Stomach smooth muscle (tissue), 2 donors: ENCODE data around the gene NPC2.
"Not testable (repeated sequence)": the region's sequence is repeated elsewhere in the genome, so short reads cannot be mapped to it uniquely, and the experiment has no call there.

Experiments
- H3K27ac ChIP-seq: one replicate; pipeline ENCODE4 v1.7.0; 2013; ENCODE audit warnings: mild to moderate bottlenecking, low read length, inconsistent platforms
- H3K27me3 ChIP-seq, 2 donors: one replicate each; pipeline ENCODE4 v1.7.0; 2013; ENCODE audit warnings: low read length in 2 of 2; ENCODE audit not compliant: insufficient read depth in 2 of 2, control insufficient read depth in 1 of 2
- H3K36me3 ChIP-seq, 2 donors: one replicate each; pipeline ENCODE4 v1.7.0; 2013; ENCODE audit warnings: low read length in 2 of 2; ENCODE audit not compliant: control insufficient read depth in 2 of 2, insufficient read depth in 2 of 2
- H3K4me1 ChIP-seq: one replicate; pipeline ENCODE4 v1.7.0; 2013; ENCODE audit warnings: low read length; ENCODE audit not compliant: control insufficient read depth, insufficient read depth
- H3K4me3 ChIP-seq, 2 donors: one replicate each; pipeline ENCODE4 v1.7.0; 2013; ENCODE audit warnings: low read length in 2 of 2
- H3K9ac ChIP-seq, 2 donors: one replicate each; pipeline ENCODE4 v1.7.0; 2013; ENCODE audit warnings: low read length in 2 of 2, mild to moderate bottlenecking in 1 of 2
- H3K9me3 ChIP-seq, 2 donors: one replicate each; pipeline ENCODE4 v1.7.0; 2013; ENCODE audit warnings: low read length in 2 of 2; ENCODE audit not compliant: control insufficient read depth in 2 of 2
- donor health status: healthy.
- donor health status: Pancreatic carcinoma.

Gene NPC2

DNA sequence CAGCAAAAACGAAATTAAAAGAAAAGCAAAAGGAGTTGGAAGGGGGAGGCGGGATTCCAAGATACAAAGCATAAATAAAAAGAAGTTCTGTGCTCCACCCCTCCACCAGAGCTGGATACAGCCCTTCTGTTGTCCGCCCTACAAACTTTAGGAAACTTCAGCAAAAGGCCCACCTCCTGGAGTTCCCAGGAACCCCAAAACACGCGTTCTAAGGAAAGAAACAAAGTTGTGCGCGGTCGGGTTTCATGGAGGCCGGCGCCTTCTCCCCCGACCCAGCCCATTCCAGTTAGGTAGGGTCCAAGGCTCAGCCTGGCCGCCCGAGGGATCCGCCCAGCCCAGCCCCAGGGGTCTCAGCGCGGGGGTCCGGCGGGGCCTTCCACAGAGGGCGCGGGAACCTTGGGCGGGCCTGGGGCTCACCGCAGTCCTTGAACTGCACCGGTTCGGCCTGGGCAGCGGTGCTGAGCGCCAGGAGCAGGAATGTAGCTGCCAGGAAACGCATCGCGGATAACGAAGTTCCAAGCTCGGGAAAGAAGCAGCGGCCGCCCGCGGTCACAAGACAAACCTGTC lies at the start of gene NPC2:
NPC2 (minus strand) TSS at position 530 of the 567 bp plus-strand sequence; CDS start at position 499, 31 bp downstream.
- H3K4me1 ChIP-seq, result peaks cover 10% of the 10 kb centered on the region
- H3K9me3 ChIP-seq, result no peaks in the 10 kb centered on the region
- H3K27me3 ChIP-seq, result no peaks in the 10 kb centered on the region
- peak within 1 kb of the TSS; percentile 85 for H3K27ac ChIP-seq
- H3K9ac ChIP-seq, result peak within 1 kb of the TSS; percentile 97 to 98
- peak within 1 kb of the TSS; percentile 95 for H3K4me3 ChIP-seq
- peaks cover 0 to 7% of the 10 kb centered on the region in 2 donors for H3K36me3 ChIP-seq

DNA sequence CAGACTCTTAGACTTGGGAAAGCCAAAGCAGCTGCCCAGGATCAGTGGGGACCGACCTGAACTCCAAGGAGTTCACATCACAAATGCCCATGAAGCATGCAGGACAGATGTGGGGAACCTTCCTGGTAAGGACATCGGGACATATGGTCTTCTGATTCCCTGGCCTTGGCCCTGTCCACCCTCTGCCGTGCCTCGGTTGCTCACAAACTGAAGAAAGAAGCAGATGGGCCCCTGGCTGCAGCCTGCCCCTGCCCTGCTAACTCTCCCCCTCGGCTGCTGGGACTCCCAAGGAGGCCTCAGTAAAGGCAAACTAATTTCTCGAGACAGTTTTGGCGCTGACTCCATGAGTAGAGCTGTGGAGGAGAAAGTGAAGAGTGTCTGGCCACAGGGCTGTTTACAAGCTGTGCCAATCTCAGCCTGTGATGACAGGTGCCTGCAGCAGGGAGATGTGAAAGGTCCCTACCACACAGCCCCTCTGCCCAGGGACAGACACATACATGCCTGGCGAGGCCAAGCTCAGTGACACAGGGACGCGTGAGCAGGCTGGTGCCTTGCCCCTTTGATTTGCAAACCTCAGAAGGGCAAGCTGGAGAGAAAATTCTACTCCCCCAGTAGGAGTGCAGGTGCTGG lies 49.1 kb upstream of the NPC2 start:
- Histone ChIP-seq H3K27me3 (no peaks in the 10 kb centered on the region), H3K4me1 (peaks cover 6% of the 10 kb centered on the region), H3K27ac (no peak overlapping the region), H3K9ac (no peak overlapping the region), H3K9me3 (no peaks in the 10 kb centered on the region), H3K36me3 (no peaks in the 10 kb centered on the region), H3K4me3 (no peak overlapping the region)

DNA sequence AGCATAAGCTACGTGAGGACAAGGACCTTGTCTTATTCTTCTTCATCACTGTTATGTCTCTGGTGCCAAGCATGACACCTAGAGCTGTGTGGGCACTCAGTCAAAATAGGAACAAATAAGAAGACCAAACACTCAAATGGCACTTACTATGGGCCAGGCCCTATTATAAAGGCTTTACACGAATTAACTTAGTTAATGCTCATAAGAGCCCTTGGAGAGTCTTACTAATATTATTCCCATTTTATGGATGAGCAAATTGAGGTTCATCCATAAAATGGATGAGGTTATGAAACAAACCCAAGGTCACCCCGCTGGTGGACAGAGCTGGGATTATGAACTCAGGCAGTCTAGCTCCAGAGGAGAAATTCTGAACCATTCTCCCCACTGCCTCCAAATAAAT lies 48.1 kb upstream of the NPC2 start:
- H3K9me3 ChIP-seq, result no peaks in the 10 kb centered on the region
- no peak overlapping the region for H3K4me3 ChIP-seq
- H3K27me3 ChIP-seq, result no peaks in the 10 kb centered on the region
- H3K4me1 ChIP-seq, result no peaks in the 10 kb centered on the region
- no peak overlapping the region for H3K27ac ChIP-seq
- no peaks in the 10 kb centered on the region for H3K36me3 ChIP-seq
- no peak overlapping the region for H3K9ac ChIP-seq

GRCh38 chr14:74539503-74539902 lies 46.4 kb upstream of the NPC2 start:
- H3K9me3 ChIP-seq, result no peaks in the 10 kb centered on the region
- H3K27me3 ChIP-seq, result no peaks in the 10 kb centered on the region
- H3K36me3 ChIP-seq, result no peaks in the 10 kb centered on the region
- no peaks in the 10 kb centered on the region for H3K4me1 ChIP-seq
- H3K27ac ChIP-seq, result no peak overlapping the region
- H3K4me3 ChIP-seq, result no peak overlapping the region
- H3K9ac ChIP-seq, result no peak overlapping the region

GRCh38 chr14:74538411-74539391 lies 45.6 kb upstream of the NPC2 start:
- H3K4me1 ChIP-seq, result no peaks in the 10 kb centered on the region
- H3K36me3 ChIP-seq, result no peaks in the 10 kb centered on the region
- H3K27ac ChIP-seq, result no peak overlapping the region

GRCh38 chr14:74536336-74536735 lies 43.2 kb upstream of the NPC2 start:
- not testable (repeated sequence) for H3K27me3 ChIP-seq, H3K27ac ChIP-seq, H3K9me3 ChIP-seq, H3K4me3 ChIP-seq, H3K36me3 ChIP-seq, H3K9ac ChIP-seq, H3K4me1 ChIP-seq

More at GRCh38 chr14:74538411-74539391, 45.6 kb upstream of the NPC2 start:
- Histone ChIP-seq H3K27me3 (no peaks in the 10 kb centered on the region), H3K9me3 (no peaks in the 10 kb centered on the region), H3K9ac (no peak overlapping the region), H3K4me3 (no peak overlapping the region)

GRCh38 chr14:74535756-74536325 lies 42.7 kb upstream of the NPC2 start:
- Histone ChIP-seq H3K4me3 (no peak overlapping the region), H3K4me1 (peaks cover 2% of the 10 kb centered on the region), H3K27ac (no peak overlapping the region), H3K9ac (no peak overlapping the region), H3K36me3 (no peaks in the 10 kb centered on the region), H3K9me3 (no peaks in the 10 kb centered on the region), H3K27me3 (no peaks in the 10 kb centered on the region)

DNA sequence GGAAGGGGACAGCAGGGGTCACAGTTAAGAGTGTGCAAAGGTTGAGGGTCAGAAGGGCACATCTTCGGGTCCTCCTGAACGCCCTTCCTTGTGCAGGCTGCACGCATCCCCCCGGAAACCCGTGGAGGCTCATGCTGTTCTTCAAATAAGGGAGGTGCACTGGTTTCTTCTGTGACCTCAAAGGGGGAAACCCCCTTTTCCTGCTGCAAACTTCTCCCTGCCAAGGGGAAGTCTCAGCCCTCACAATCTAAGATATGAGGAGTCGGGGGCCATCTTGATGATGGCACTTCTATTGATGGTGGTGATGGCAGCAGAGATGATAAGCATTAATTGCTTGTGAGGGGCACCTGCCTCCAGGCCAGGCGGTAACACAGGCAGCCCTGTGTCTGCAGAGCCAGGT lies 40.5 kb upstream of the NPC2 start:
- H3K27me3 ChIP-seq, result no peaks in the 10 kb centered on the region
- no peak overlapping the region for H3K9ac ChIP-seq
- peaks cover 2% of the 10 kb centered on the region for H3K4me1 ChIP-seq
- no peaks in the 10 kb centered on the region for H3K9me3 ChIP-seq
- no peak overlapping the region for H3K4me3 ChIP-seq
- no peak overlapping the region for H3K27ac ChIP-seq
- no peaks in the 10 kb centered on the region for H3K36me3 ChIP-seq

- peaks cover 2% of the 10 kb centered on the region for H3K4me1 ChIP-seq
- no peaks in the 10 kb centered on the region for H3K36me3 ChIP-seq
- no peak overlapping the region for H3K9ac ChIP-seq
- no peaks in the 10 kb centered on the region for H3K9me3 ChIP-seq
- H3K4me3 ChIP-seq, result no peak overlapping the region
- no peak overlapping the region for H3K27ac ChIP-seq
- H3K27me3 ChIP-seq, result no peaks in the 10 kb centered on the region
Measured at GRCh38 chr14:74532246-74532645, 39.1 kb upstream of the NPC2 start.

DNA sequence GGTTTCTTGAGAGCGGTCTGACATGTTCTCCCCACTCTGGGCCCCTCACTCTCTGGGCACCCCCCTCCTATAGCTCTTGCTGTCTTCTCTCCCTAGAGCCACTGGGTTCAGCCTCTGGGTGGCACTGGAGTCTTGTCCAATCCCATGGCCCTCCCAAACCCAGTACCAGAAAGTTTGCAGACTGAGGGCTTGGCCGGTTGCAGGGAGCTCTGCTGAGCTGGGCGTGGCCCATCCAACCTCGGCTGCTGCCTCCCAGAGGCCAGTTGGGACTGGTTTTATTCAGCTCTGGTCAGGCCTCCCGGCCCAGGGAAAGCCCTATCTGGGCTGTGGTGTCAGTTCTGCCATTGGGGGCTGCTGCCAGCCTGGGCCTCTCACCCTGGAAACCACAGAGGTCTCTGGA lies 38.4 kb upstream of the NPC2 start:
- H3K4me1 ChIP-seq, result peaks cover 2% of the 10 kb centered on the region
- no peaks in the 10 kb centered on the region for H3K9me3 ChIP-seq
- no peak overlapping the region for H3K9ac ChIP-seq
- H3K27me3 ChIP-seq, result no peaks in the 10 kb centered on the region
- H3K4me3 ChIP-seq, result no peak overlapping the region
- no peaks in the 10 kb centered on the region for H3K36me3 ChIP-seq
- H3K27ac ChIP-seq, result no peak overlapping the region
